Spleen (tissue), 13 donors: Measurements from ENCODE around the gene ATRIP. TPM values are rescaled to one million over a fixed set of nuclear protein-coding genes. Genes with fewer than 3 reads are reported as not detected.
A peak's percentile ranks its signal among the peaks of the same experiment; 100 is the strongest.

Source experiments
- DNase-seq: peaks from one replicate; pipeline ENCODE4 v3.0.0-alpha.2; 2020
- H3K27ac ChIP-seq, 8 donors: fragments of 200-600 bp; sonication (generic) in 7 of 8; 1 replicate in 4 of 8; 2 replicates in 4 of 8; pipeline versions ENCODE4 v1.5.0 to v1.8.0; 2016 to 2021; ENCODE audit warnings: inconsistent platforms in 4 of 8, mild to moderate bottlenecking in 4 of 8, moderate library complexity in 1 of 8
- H3K27me3 ChIP-seq, 7 donors: fragments of 200-600 bp; sonication (generic) in 6 of 7; replicated peaks in 1 of 7; 1 replicate in 4 of 7; 2 replicates in 3 of 7; pipeline versions ENCODE4 v1.5.0 to v1.8.0; 2016 to 2021; ENCODE audit warnings: inconsistent platforms in 3 of 7, mild to moderate bottlenecking in 1 of 7
- H3K36me3 ChIP-seq, 6 donors: fragments of 200-600 bp; sonication (generic) in 5 of 6; 1 replicate in 4 of 6; 2 replicates in 2 of 6; pipeline versions ENCODE4 v1.5.0 to v1.8.0; 2016 to 2021; ENCODE audit warnings: inconsistent platforms in 2 of 6
- H3K4me1 ChIP-seq, 6 donors: fragments of 200-600 bp; sonication (generic) in 5 of 6; 1 replicate in 3 of 6; 2 replicates in 3 of 6; pipeline versions ENCODE4 v1.5.0 to v1.8.0; 2016 to 2021; ENCODE audit warnings: inconsistent platforms in 3 of 6
- H3K4me3 ChIP-seq, 8 donors: fragments of 200-600 bp; sonication (generic) in 7 of 8; 1 replicate in 4 of 8; 2 replicates in 4 of 8; pipeline versions ENCODE4 v1.5.0 to v1.8.0; 2016 to 2021; ENCODE audit warnings: inconsistent platforms in 4 of 8, mild to moderate bottlenecking in 4 of 8, moderate library complexity in 2 of 8
- H3K9me3 ChIP-seq, 8 donors: fragments of 200-600 bp; sonication (generic) in 7 of 8; 1 replicate in 4 of 8; 2 replicates in 4 of 8; pipeline versions ENCODE4 v1.5.0 to v1.8.0; 2016 to 2021; ENCODE audit warnings: inconsistent platforms in 4 of 8
- POLR2A ChIP-seq, 3 donors: fragments of 450-650 bp; IDR thresholded peaks; one replicate each; pipeline ENCODE4 v1.5.1; 2017; ENCODE audit warnings: antibody characterized with exemption in 3 of 3, mild to moderate bottlenecking in 1 of 3
- POLR2AphosphoS5 ChIP-seq, 3 donors: sonication (generic); formaldehyde crosslinking; IDR thresholded peaks; one replicate each; pipeline ENCODE4 v1.5.1; 2017; ENCODE audit warnings: antibody characterized with exemption in 3 of 3
- WGBS, 5 donors: extraction: QIAGEN DNeasy Blood & Tissue Kit in 3 of 5; methylation state at CpG; one replicate each; pipeline versions ENCODE4 v1.1.5 to v1.1.7; 2013 to 2018; 5-methylcytosine and 5-hydroxymethylcytosine counted together
- intact Hi-C: fragments of 100-400 bp; cut with DNase I; formaldehyde crosslinking; loops from one replicate; pipeline ENCODE4 v1.15.0; 2023; ENCODE audit warnings: low total_unique reads
- long read RNA-seq, 2 donors: transcript quantifications; one replicate each; lab custom pipeline, GENCODE V29; 2026
- polyA plus RNA-seq, 3 donors: library from polyadenylated mRNA; stranded (reverse); fragments of 200-250 nt; gene quantifications; one replicate each; pipeline ENCODE4 v1.2.1, GENCODE V29; 2013
- total RNA-seq, 7 donors: library from RNA; depleted of rRNA in 3 of 7; stranded (reverse); fragments of >200 nt in 3 of 7; fragmentation: NEBNext Ultra II Directional in 4 of 7; extraction: Animal tissue kit (Norgen Biotek cat#: 25700) in 4 of 7; gene quantifications; one replicate each; pipeline versions ENCODE4 v1.1.0 to v1.2.1, GENCODE V29; 2016 to 2021
- TF ChIP-seq, protein P1 (sequence below), 11 experiments: fragments of 200-600 bp in 7 of 11; fragments of 450-650 bp in 4 of 11; sonication (generic) in 4 of 11; IDR thresholded peaks in 8 of 11; conservative IDR thresholded peaks in 3 of 11; 1 replicate in 7 of 11; 2 replicates in 4 of 11; pipeline versions ENCODE4 v1.4.0 to v1.8.0; 2016 to 2021; ENCODE audit warnings: antibody characterized with exemption in 11 of 11, inconsistent platforms in 4 of 11, mild to moderate bottlenecking in 1 of 11
- donor health status: healthy with polysubstance abuse.
- donor health status: DM: no; HTN: no; CAD: no; lungs with moderate emphysema.
- donor health status: DM: no; HTN: no; CAD: no.
- donor health status: Bipolar disorder and iron deficiency.
- donor health status: healthy.
- donor health status: DM: no; HTN: no; CAD: no.
- donor health status: DM: yes; HTN: yes; CAD: no.

ATRIP gene
- total RNA-seq, result 10 to 100 TPM in 1 of 7 donors, 1 to 10 TPM in 6; 6.4 to 10.0 (median 7.0) TPM
- polyA plus RNA-seq, result 1 to 10 TPM; 5.2 to 5.7 (median 5.2) TPM
- long read RNA-seq, donor 1, result 0 reads
- long read RNA-seq, donor 2, result 0 reads

DNA sequence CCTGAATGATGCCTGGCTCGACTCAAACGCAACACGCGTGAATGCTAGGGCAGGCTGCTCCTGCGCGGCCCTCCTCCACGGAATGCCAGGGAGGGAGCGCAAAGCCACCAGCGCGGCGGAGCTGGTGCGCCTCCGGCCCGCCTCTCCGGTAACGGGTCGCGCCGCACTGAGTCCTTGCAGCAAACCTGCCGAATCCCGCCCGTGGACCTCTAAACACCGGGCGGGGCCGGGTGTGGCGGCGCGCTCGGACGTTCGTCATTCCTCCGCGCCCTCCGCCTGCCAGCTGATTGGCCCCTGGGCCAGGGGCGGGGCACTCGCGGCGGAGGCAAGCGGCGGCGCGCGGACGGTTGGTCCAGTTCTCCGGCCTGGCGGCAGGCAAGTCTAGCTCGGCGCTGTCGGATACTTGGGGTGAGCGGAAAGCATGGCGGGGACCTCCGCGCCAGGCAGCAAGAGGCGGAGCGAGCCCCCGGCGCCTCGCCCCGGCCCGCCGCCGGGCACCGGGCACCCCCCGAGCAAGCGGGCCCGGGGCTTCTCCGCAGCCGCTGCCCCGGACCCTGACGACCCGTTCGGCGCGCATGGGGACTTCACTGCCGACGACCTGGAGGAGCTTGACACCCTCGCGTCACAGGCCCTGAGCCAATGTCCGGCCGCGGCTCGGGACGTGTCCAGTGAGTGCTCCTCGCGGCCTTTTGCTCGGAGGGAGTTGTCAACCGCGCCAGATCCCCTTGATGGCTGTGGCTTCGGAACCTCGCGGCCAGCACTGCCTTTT is at the start of gene ATRIP:
Gene ATRIP (plus strand): TSS at position 313 of the 769 bp plus-strand sequence. CDS start 109 bp downstream, at position 422.
- H3K4me1 ChIP-seq, result peaks cover 11 to 57% (median 40%) of the 10 kb centered on the region in 6 donors
- peaks cover 0 to 49% (median 35%) of the 10 kb centered on the region in 6 donors for H3K36me3 ChIP-seq
- H3K27me3 ChIP-seq, result no peaks in the 10 kb centered on the region
- H3K27ac ChIP-seq, result peak within 1 kb of the TSS; percentile 80 to 96 (median 93)
- WGBS, 5 donors, result 0 to 1% (median 1%) methylated on average over 22 to 91 of the region's 91 CpGs
- peak within 1 kb of the TSS; percentile 66 to 97 (median 88) for H3K4me3 ChIP-seq
- peak; percentile 96 for DNase-seq
- TF ChIP-seq POLR2AphosphoS5 (IDR thresholded peaks at IDR 0.05), result peak; percentile 98 to 99 (median 98)
- TF ChIP-seq, protein P1, sequence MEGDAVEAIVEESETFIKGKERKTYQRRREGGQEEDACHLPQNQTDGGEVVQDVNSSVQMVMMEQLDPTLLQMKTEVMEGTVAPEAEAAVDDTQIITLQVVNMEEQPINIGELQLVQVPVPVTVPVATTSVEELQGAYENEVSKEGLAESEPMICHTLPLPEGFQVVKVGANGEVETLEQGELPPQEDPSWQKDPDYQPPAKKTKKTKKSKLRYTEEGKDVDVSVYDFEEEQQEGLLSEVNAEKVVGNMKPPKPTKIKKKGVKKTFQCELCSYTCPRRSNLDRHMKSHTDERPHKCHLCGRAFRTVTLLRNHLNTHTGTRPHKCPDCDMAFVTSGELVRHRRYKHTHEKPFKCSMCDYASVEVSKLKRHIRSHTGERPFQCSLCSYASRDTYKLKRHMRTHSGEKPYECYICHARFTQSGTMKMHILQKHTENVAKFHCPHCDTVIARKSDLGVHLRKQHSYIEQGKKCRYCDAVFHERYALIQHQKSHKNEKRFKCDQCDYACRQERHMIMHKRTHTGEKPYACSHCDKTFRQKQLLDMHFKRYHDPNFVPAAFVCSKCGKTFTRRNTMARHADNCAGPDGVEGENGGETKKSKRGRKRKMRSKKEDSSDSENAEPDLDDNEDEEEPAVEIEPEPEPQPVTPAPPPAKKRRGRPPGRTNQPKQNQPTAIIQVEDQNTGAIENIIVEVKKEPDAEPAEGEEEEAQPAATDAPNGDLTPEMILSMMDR (IDR thresholded peaks at IDR 0.05 in 8 of 11, conservative IDR thresholded peaks at IDR 0.05 in 3 of 11), result peak in 4 of 11 experiments; percentile 21 to 55 (median 30)
- peak; percentile 29 to 84 (median 52) for TF ChIP-seq POLR2A (IDR thresholded peaks at IDR 0.05)
- no peaks in the 10 kb centered on the region for H3K9me3 ChIP-seq
- intact Hi-C loops, result loop anchor here (10.0 kb wide), 1 partner anchor 58 kb away; the partner anchor contains the start of gene SHISA5

DNA sequence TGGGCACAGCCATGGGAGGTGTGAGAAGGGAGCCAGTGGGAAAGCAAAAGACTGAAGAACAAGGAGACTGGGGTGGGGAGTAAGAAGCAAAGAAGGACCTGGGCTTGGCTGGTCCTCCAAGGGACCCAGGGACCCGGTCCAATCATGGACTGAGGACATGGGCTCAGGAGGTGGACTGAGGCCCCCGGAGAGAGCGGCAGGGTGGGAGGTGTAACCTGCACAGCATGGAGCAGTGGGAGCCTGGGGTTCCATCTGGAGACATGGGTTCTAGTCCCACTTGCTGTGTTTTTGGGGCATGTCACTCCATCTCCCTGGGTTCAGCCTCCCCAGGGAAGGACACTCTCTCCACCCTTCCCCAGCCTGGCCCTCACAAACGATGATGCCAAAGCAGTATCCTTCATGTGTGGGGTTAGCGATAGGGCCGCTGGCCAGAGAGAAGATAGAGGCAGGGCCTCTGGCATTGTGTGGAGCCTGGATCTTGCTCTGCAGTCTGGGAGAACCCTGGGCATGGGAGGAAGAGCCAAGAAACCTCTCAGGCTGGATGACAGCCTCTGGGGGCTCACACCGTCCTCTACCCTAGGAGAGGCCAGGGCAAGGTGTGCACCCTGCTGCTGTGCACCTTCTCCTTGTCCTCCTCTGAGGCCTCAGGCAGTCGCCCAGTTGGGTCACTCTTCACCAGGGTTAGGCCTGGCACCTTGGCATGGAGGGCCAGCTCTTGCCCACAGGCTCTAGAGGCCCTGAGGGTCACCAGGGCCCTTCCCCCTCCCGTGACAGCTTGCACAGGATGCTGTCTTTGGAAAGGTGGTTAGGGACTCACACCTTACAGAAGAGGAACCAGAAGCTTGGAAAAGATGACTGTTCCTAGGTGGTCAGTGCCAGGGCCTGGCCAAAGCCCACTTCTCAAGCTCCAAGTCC is 48.5 kb upstream of the ATRIP start:
- no peaks in the 10 kb centered on the region for H3K9me3 ChIP-seq
- TF ChIP-seq POLR2A (IDR thresholded peaks at IDR 0.05) (no peak), POLR2AphosphoS5 (IDR thresholded peaks at IDR 0.05) (no peak)
- TF ChIP-seq, protein P1 (IDR thresholded peaks at IDR 0.05 in 8 of 11, conservative IDR thresholded peaks at IDR 0.05 in 3 of 11), result no peak
- WGBS, 5 donors, result 68 to 80% (median 73%) methylated on average over 6 to 9 of the region's 9 CpGs
- peak overlapping the region in 2 of 8 donors; percentile 37 to 42 for H3K27ac ChIP-seq
- peaks cover 0 to 33% (median 3%) of the 10 kb centered on the region in 6 donors for H3K4me1 ChIP-seq
- DNase-seq, result no peak
- intact Hi-C loops, result no loop called here
- no peak overlapping the region for H3K4me3 ChIP-seq
- H3K27me3 ChIP-seq, result no peaks in the 10 kb centered on the region
- H3K36me3 ChIP-seq, result no peaks in the 10 kb centered on the region

DNA sequence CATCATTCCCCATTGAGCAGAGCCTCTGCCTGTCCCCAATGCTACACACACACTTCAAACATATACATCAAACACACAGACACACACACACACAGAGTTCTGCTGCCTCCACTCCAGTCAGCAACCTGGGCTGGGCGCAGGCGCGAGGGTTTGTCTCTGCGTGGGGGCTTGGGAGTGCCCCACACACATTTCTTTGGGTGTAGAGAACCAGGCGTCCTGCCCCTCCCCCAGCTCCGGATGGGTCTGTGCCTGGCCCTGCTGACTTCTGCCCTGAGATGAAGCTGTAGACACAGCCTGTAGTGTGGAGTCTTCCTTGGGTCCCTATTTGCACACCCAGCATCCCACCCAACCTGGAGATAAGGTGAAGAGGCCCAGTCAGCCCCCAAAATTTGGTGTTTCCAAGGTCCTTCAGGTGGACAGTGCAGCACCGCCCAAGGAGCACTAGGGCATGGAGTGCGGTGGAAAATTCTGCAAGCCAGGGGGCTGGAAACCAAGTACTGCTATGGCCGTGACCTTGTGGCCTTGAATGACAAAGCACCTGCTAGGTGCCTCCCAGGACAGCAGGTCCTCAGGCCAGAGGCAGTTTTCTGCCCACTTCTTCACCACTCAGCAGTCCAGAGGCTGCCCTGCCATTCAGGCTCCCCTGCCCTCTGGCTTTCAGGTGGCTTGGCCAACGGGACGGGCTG is 47.7 kb upstream of the ATRIP start:
- H3K27ac ChIP-seq, result no peak overlapping the region
- no peaks in the 10 kb centered on the region for H3K27me3 ChIP-seq
- DNase-seq, result peak; percentile 70
- no peaks in the 10 kb centered on the region for H3K9me3 ChIP-seq
- H3K36me3 ChIP-seq, result no peaks in the 10 kb centered on the region
- no peak for TF ChIP-seq POLR2A (IDR thresholded peaks at IDR 0.05)
- TF ChIP-seq, protein P1 (IDR thresholded peaks at IDR 0.05 in 8 of 11, conservative IDR thresholded peaks at IDR 0.05 in 3 of 11), result no peak
- no peak for TF ChIP-seq POLR2AphosphoS5 (IDR thresholded peaks at IDR 0.05)
- H3K4me3 ChIP-seq, result no peak overlapping the region
- intact Hi-C loops, result no loop called here
- peaks cover 0 to 42% (median 7%) of the 10 kb centered on the region in 6 donors for H3K4me1 ChIP-seq
- WGBS, 5 donors, result 61 to 83% (median 64%) methylated on average over 11 of the region's 11 CpGs
